ENCODE measurements around the gene TBX2.

DNA sequence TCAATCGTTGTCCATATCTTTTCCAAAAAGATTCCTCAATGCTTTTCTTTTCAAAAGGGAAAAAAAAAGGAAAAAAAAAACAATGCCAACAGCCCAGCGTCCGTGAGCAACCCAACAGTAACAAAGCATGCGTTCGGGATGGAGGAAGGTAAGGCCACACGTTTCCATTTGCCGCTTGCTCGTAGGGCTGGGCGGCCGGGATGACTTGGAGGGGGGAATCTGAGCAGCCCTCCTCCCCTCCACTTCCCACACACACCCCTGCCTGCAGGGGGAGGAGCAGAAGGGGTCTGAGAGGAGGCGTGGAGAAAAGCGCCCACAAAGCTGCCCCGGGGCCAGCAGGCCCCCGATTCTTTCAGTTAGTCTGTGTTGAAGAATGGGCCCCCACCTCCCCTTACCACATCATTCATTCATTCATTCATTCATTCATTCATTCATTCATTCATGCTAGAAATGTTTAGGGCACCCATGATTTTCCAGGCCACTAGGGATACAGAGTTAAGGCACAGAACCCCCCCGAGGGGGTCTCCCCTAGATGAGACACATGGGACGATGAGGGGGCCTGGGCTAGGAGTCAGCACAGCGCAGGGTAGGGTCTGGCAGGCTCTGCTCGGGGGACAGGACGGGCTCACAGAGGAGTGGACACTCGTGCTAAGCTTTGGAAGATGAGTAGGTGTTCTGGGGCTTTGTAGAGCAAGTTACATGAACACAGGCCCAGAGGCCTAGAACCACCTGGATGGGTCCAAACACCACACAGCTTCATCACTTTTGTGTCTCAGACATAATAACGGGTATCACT is 10.9 kb upstream of the TBX2 start:
- TF ChIP-seq EZH2 (IDR thresholded peaks at IDR 0.05; ENCODE audit: borderline replicate concordance, low read depth, low read length, poor library complexity, severe bottlenecking): no peak
- TF ChIP-seq, protein P1, sequence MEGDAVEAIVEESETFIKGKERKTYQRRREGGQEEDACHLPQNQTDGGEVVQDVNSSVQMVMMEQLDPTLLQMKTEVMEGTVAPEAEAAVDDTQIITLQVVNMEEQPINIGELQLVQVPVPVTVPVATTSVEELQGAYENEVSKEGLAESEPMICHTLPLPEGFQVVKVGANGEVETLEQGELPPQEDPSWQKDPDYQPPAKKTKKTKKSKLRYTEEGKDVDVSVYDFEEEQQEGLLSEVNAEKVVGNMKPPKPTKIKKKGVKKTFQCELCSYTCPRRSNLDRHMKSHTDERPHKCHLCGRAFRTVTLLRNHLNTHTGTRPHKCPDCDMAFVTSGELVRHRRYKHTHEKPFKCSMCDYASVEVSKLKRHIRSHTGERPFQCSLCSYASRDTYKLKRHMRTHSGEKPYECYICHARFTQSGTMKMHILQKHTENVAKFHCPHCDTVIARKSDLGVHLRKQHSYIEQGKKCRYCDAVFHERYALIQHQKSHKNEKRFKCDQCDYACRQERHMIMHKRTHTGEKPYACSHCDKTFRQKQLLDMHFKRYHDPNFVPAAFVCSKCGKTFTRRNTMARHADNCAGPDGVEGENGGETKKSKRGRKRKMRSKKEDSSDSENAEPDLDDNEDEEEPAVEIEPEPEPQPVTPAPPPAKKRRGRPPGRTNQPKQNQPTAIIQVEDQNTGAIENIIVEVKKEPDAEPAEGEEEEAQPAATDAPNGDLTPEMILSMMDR (conservative IDR thresholded peaks at IDR 0.05; ENCODE audit: low read depth, low read length): no peak

Data from A673 (cell line).